ENCODE measurements around the gene ACADL. TPM values are rescaled to one million over a fixed set of nuclear protein-coding genes. Genes with fewer than 3 reads are reported as not detected.

Gene ACADL
- total RNA-seq, 2 experiments from 2014 or later, result not detected

- H3K27ac Mint-ChIP-seq, result no peak overlapping the region
- H3K27me3 Mint-ChIP-seq, result peaks cover 12% of the 10 kb centered on the region
- H3K9me3 Mint-ChIP-seq, result no peaks in the 10 kb centered on the region
- H3K27ac ChIP-seq (ENCODE audit: low read depth in 1 of 2, low read length in 2 of 2), result no peak overlapping the region
- H3K4me1 ChIP-seq (ENCODE audit: insufficient read depth, low read length), result no peaks in the 10 kb centered on the region
- TF ChIP-seq, protein P1, sequence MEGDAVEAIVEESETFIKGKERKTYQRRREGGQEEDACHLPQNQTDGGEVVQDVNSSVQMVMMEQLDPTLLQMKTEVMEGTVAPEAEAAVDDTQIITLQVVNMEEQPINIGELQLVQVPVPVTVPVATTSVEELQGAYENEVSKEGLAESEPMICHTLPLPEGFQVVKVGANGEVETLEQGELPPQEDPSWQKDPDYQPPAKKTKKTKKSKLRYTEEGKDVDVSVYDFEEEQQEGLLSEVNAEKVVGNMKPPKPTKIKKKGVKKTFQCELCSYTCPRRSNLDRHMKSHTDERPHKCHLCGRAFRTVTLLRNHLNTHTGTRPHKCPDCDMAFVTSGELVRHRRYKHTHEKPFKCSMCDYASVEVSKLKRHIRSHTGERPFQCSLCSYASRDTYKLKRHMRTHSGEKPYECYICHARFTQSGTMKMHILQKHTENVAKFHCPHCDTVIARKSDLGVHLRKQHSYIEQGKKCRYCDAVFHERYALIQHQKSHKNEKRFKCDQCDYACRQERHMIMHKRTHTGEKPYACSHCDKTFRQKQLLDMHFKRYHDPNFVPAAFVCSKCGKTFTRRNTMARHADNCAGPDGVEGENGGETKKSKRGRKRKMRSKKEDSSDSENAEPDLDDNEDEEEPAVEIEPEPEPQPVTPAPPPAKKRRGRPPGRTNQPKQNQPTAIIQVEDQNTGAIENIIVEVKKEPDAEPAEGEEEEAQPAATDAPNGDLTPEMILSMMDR (IDR thresholded peaks at IDR 0.05), result no peak
- H3K9me3 ChIP-seq (ENCODE audit: control insufficient read depth in 1 of 2, insufficient read depth in 1 of 2, low read length in 2 of 2), result no peaks in the 10 kb centered on the region
- no peaks in the 10 kb centered on the region for H3K27me3 ChIP-seq (ENCODE audit: control insufficient read depth in 1 of 2, insufficient read depth in 2 of 2, low read length in 2 of 2)
- H3K36me3 Mint-ChIP-seq (ENCODE audit: low read depth), result no peaks in the 10 kb centered on the region
- DNase-seq (no peak), ATAC-seq (ENCODE audit: poor library complexity) (no peak)
- H3K4me3 ChIP-seq (ENCODE audit: low read length), result no peak overlapping the region
- intact Hi-C loops (cut with DNase I, micrococcal nuclease), result no loop called here
- no peaks in the 10 kb centered on the region for H3K36me3 ChIP-seq (ENCODE audit: insufficient read depth, low read length)
- ChIA-PET CTCF (no interaction called here), POLR2A (no interaction called here)
- no peaks in the 10 kb centered on the region for H3K4me1 Mint-ChIP-seq (ENCODE audit: low read depth)
- H3K4me3 Mint-ChIP-seq, result no peak overlapping the region
Measured at GRCh38 chr2:210263841-210264240, 38.6 kb upstream of the ACADL start.

DNA sequence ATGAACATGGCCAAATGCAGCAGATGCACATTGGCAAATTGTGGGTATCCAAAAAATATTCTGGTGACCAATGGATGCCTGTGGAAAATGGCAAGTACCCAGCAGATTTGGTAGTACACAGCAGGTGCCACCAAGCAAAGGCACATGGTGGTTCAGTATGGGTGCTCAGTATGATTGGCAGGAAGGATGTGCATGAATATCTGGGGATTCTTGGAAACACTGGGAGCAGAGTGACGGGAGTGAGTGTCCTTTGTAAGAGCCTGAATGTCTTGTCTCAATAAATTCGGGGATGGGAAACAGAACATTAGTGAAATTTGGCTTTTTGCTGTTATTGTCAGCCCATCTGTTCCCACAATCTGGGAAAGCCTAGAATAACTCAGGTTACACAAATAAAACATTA lies 36.8 kb upstream of the ACADL start:
- no peak overlapping the region for H3K27ac Mint-ChIP-seq
- CTCF ChIA-PET, result no interaction called here
- no peaks in the 10 kb centered on the region for H3K9me3 ChIP-seq (ENCODE audit: control insufficient read depth in 1 of 2, insufficient read depth in 1 of 2, low read length in 2 of 2)

DNA sequence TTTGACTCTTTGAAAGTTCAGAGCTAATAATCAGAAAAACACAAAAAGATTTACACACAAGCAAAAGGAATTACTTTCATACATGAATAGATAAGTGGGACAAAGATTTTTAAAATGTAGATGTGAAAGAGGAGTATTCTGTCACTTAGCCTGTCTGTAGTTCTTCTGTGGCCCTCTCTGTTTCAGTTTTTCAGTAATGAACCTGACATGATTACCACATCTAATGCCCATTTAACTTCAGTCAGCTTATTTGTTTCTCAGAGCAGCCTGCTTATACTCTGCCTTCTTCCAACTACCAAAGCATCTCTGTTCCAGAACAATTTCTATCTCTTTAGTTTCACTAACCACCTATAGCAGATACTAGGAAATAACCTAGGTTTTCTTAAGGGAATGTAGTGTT lies 34.4 kb upstream of the ACADL start:
- Histone ChIP-seq H3K36me3 (ENCODE audit: insufficient read depth, low read length) (no peaks in the 10 kb centered on the region), H3K27me3 (ENCODE audit: control insufficient read depth in 1 of 2, insufficient read depth in 2 of 2, low read length in 2 of 2) (no peaks in the 10 kb centered on the region), H3K27ac (ENCODE audit: low read depth in 1 of 2, low read length in 2 of 2) (no peak overlapping the region), H3K9me3 (ENCODE audit: control insufficient read depth in 1 of 2, insufficient read depth in 1 of 2, low read length in 2 of 2) (no peaks in the 10 kb centered on the region), H3K4me3 (ENCODE audit: low read length) (no peak overlapping the region), H3K4me1 (ENCODE audit: insufficient read depth, low read length) (no peaks in the 10 kb centered on the region)
- Mint-ChIP-seq H3K4me3 (no peak overlapping the region), H3K27me3 (peaks cover 5% of the 10 kb centered on the region), H3K9me3 (no peaks in the 10 kb centered on the region), H3K4me1 (ENCODE audit: low read depth) (no peaks in the 10 kb centered on the region), H3K27ac (no peak overlapping the region), H3K36me3 (ENCODE audit: low read depth) (no peaks in the 10 kb centered on the region)
- ATAC-seq (ENCODE audit: poor library complexity) (no peak), DNase-seq (no peak)
- ChIA-PET CTCF (no interaction called here), POLR2A (no interaction called here)
- intact Hi-C loops (cut with DNase I, micrococcal nuclease), result loop anchor here in 1 of 2 experiments (5.0 kb wide), 1 partner anchor 212 kb away; no protein-coding TSS in a partner anchor
- TF ChIP-seq, protein P1 (IDR thresholded peaks at IDR 0.05), result no peak

More for the DNA sequence above, 36.8 kb upstream of the ACADL start:
- TF ChIP-seq, protein P1 (IDR thresholded peaks at IDR 0.05), result no peak
- Histone ChIP-seq H3K4me1 (ENCODE audit: insufficient read depth, low read length) (no peaks in the 10 kb centered on the region), H3K4me3 (ENCODE audit: low read length) (no peak overlapping the region), H3K27ac (ENCODE audit: low read depth in 1 of 2, low read length in 2 of 2) (no peak overlapping the region), H3K27me3 (ENCODE audit: control insufficient read depth in 1 of 2, insufficient read depth in 2 of 2, low read length in 2 of 2) (no peaks in the 10 kb centered on the region), H3K36me3 (ENCODE audit: insufficient read depth, low read length) (no peaks in the 10 kb centered on the region)
- DNase-seq (no peak), ATAC-seq (ENCODE audit: poor library complexity) (no peak)
- Mint-ChIP-seq H3K4me3 (no peak overlapping the region), H3K36me3 (ENCODE audit: low read depth) (no peaks in the 10 kb centered on the region), H3K9me3 (no peaks in the 10 kb centered on the region), H3K4me1 (ENCODE audit: low read depth) (no peaks in the 10 kb centered on the region), H3K27me3 (peaks cover 5% of the 10 kb centered on the region)
- POLR2A ChIA-PET, result no interaction called here
- intact Hi-C loops (cut with DNase I, micrococcal nuclease), result no loop called here

Measured in CD4-positive, alpha-beta T cell (primary cell).